Activated T-helper 17 cell treated with anti-CD3 and anti-CD28 coated beads, Interleukin-2, amount 50 U/mL, for 72 hours (primary cell): ENCODE results near the gene SMTNL1. TPM values are rescaled to one million over a fixed set of nuclear protein-coding genes. Genes with fewer than 3 reads are reported as not detected.

Experiments
- ATAC-seq: fragments of 150-1000 bp; cut with Tn5 transposase; replicated peaks from 2 replicates; pipeline ENCODE4 v1.10.0; 2021; ENCODE audit warnings: mild to moderate bottlenecking, moderate library complexity
- H3K27ac Mint-ChIP-seq: one replicate; pipeline ENCODE4 v1.8.0; 2022; ENCODE audit warnings: mixed read lengths
- H3K27me3 Mint-ChIP-seq: one replicate; pipeline ENCODE4 v1.8.0; 2022; ENCODE audit warnings: mixed read lengths
- H3K36me3 Mint-ChIP-seq: one replicate; pipeline ENCODE4 v1.8.0; 2022; ENCODE audit warnings: low read depth, mild to moderate bottlenecking, mixed read lengths
- H3K4me1 Mint-ChIP-seq: one replicate; pipeline ENCODE4 v1.8.0; 2022; ENCODE audit warnings: mixed read lengths
- H3K4me3 Mint-ChIP-seq: one replicate; pipeline ENCODE4 v1.8.0; 2022; ENCODE audit warnings: mild to moderate bottlenecking, mixed read lengths
- H3K9me3 Mint-ChIP-seq: one replicate; pipeline ENCODE4 v1.8.0; 2022; ENCODE audit warnings: mixed read lengths
- total RNA-seq, 2 donors: library from RNA; stranded (reverse); gene quantifications; one replicate each; pipeline ENCODE4 v1.2.3, GENCODE V29; 2022

SMTNL1 gene
- total RNA-seq, 2 donors from 2014 or later, result not detected

DNA sequence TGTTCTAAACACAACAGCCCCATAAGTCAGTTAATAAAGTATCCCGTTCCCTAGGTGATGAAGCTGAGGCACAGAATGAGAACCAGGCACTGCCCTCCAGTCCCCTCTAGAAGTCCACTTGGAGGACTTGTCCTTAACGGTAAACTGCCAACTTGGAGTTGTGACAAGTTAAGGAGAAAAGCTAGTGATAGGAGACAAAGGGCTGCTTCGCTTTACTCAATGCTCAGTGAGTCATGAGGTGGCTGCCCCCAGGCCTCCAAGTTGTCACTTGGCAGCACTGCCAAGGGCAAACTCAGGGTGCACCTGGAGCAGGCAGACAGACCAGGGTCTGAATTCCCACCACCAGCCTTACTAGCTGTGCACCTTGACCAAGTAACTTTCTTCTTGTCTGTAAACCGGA lies 35.4 kb upstream of the SMTNL1 start:
- Mint-ChIP-seq H3K27me3 (no peaks in the 10 kb centered on the region), H3K27ac (no peak overlapping the region), H3K4me1 (peaks cover 7% of the 10 kb centered on the region), H3K36me3 (peaks cover 16% of the 10 kb centered on the region), H3K4me3 (no peak overlapping the region), H3K9me3 (no peaks in the 10 kb centered on the region)
- ATAC-seq, result no peak

DNA sequence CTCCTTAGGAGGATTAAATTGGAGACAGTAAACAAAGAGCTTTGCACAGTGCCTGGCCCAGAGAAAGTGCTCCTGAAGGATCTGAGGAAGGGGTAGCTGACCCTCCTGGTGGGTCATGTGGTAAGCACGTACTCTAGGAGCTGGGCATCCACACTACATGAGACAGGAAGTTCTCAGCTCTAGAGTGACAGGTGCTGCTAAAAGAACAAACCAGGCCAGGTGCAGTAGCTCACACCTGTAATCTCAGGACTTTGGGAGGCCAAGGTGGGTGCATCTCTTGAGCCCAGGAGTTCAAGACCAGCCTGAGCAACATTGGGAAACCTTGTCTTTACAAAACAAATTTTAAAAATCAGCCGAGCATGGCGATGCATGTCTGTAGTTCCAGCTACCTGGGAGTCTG lies 35.0 kb upstream of the SMTNL1 start:
- H3K4me1 Mint-ChIP-seq, result peaks cover 7% of the 10 kb centered on the region
- H3K36me3 Mint-ChIP-seq, result peaks cover 12% of the 10 kb centered on the region
- H3K27ac Mint-ChIP-seq, result no peak overlapping the region
- no peaks in the 10 kb centered on the region for H3K9me3 Mint-ChIP-seq
- ATAC-seq, result no peak
- no peaks in the 10 kb centered on the region for H3K27me3 Mint-ChIP-seq
- H3K4me3 Mint-ChIP-seq, result no peak overlapping the region

GRCh38 chr11:57502870-57503269 lies 34.5 kb upstream of the SMTNL1 start:
- Mint-ChIP-seq H3K4me3 (no peak overlapping the region), H3K36me3 (peaks cover 9% of the 10 kb centered on the region), H3K4me1 (peaks cover 7% of the 10 kb centered on the region), H3K9me3 (no peaks in the 10 kb centered on the region), H3K27ac (no peak overlapping the region), H3K27me3 (no peaks in the 10 kb centered on the region)
- ATAC-seq, result no peak

- no peak overlapping the region for H3K4me3 Mint-ChIP-seq
Observed at GRCh38 chr11:57504511-57504910, 32.9 kb upstream of the SMTNL1 start.

DNA sequence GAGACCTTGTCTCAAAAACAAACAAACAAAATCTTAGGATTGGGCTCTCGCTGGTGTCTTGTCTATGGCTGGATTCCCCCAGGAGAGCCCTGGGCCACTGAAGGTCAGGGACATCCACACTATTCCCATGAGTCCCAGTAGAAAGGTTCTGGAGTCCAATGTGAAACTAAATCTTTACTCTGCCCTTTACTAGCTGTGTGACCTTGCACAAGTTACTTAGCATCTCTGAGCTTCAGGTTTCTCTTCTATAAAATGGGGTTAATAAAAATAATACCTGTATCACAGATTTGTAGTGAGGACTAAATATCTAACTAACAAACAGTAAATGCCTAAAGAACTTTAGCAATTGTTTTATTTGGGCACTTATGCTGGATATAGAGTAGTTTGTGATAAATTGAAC lies 30.9 kb upstream of the SMTNL1 start:
- H3K27ac Mint-ChIP-seq, result no peak overlapping the region
- no peaks in the 10 kb centered on the region for H3K36me3 Mint-ChIP-seq
- no peaks in the 10 kb centered on the region for H3K9me3 Mint-ChIP-seq
- no peak for ATAC-seq
- H3K4me1 Mint-ChIP-seq, result no peaks in the 10 kb centered on the region
- no peaks in the 10 kb centered on the region for H3K27me3 Mint-ChIP-seq
- no peak overlapping the region for H3K4me3 Mint-ChIP-seq

More at GRCh38 chr11:57504511-57504910, 32.9 kb upstream of the SMTNL1 start:
- H3K4me1 Mint-ChIP-seq, result peaks cover 7% of the 10 kb centered on the region
- H3K27ac Mint-ChIP-seq, result no peak overlapping the region
- H3K36me3 Mint-ChIP-seq, result peaks cover 9% of the 10 kb centered on the region
- no peaks in the 10 kb centered on the region for H3K9me3 Mint-ChIP-seq
- H3K27me3 Mint-ChIP-seq, result no peaks in the 10 kb centered on the region
- no peak for ATAC-seq

GRCh38 chr11:57508341-57509170 lies 28.8 kb upstream of the SMTNL1 start:
- Mint-ChIP-seq H3K27ac (no peak overlapping the region), H3K4me1 (no peaks in the 10 kb centered on the region), H3K27me3 (no peaks in the 10 kb centered on the region), H3K9me3 (no peaks in the 10 kb centered on the region), H3K36me3 (no peaks in the 10 kb centered on the region), H3K4me3 (no peak overlapping the region)
- no peak for ATAC-seq

GRCh38 chr11:57511741-57512430 lies 25.5 kb upstream of the SMTNL1 start:
- no peak overlapping the region for H3K4me3 Mint-ChIP-seq
- H3K36me3 Mint-ChIP-seq, result no peaks in the 10 kb centered on the region

DNA sequence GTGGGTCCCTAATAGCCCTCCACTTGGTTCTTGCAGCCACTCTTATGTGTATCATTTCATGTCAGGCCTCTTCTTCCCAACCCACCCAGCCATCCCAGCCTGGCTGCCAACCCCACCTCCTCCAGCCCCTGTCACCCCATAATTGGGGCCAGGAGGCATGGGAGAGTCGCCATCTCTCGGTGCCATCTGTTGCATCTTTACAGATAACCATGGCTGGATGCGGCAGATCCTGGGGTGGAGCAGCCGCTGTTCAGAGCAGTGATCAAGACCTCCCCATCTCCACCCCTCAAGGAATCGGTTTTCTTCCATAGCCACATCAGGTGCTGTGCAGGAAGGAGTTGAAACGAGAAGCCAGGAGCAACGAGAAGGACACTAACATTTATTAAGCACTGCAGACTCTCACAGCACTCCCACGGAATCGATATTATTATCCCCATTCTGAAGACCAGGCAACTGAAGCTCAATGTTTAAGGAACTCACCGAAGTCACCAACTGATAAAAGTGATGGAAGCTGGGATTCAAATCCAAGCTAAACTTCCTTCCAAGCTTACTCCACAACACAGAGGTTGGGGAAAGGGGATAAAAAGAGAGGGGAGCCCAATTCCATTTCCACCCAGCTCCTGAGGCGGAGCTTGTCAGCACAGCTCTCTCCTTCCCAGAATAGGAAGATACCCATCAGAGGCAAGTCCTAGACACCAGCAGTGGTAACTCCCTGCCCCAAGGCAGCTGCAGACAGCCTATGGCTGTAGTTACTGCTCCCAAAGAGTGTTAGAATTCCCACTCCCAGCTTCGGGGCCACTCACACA lies 24.5 kb upstream of the SMTNL1 start:
- no peaks in the 10 kb centered on the region for H3K9me3 Mint-ChIP-seq
- no peak for ATAC-seq

More at GRCh38 chr11:57511741-57512430, 25.5 kb upstream of the SMTNL1 start:
- Mint-ChIP-seq H3K9me3 (no peaks in the 10 kb centered on the region), H3K4me1 (no peaks in the 10 kb centered on the region), H3K27ac (peak overlapping the region; percentile 69), H3K27me3 (no peaks in the 10 kb centered on the region)
- ATAC-seq, result no peak

GRCh38 chr11:57513452-57513795 lies 24.0 kb upstream of the SMTNL1 start:
- Mint-ChIP-seq H3K4me1 (no peaks in the 10 kb centered on the region), H3K36me3 (no peaks in the 10 kb centered on the region), H3K4me3 (peak overlapping the region; percentile 96), H3K9me3 (no peaks in the 10 kb centered on the region), H3K27ac (no peak overlapping the region), H3K27me3 (no peaks in the 10 kb centered on the region)
- no peak for ATAC-seq

More for the DNA sequence above, 24.5 kb upstream of the SMTNL1 start:
- no peaks in the 10 kb centered on the region for H3K27me3 Mint-ChIP-seq
- H3K27ac Mint-ChIP-seq, result no peak overlapping the region
- H3K4me1 Mint-ChIP-seq, result no peaks in the 10 kb centered on the region
- peak overlapping the region; percentile 96 for H3K4me3 Mint-ChIP-seq
- no peaks in the 10 kb centered on the region for H3K36me3 Mint-ChIP-seq

DNA sequence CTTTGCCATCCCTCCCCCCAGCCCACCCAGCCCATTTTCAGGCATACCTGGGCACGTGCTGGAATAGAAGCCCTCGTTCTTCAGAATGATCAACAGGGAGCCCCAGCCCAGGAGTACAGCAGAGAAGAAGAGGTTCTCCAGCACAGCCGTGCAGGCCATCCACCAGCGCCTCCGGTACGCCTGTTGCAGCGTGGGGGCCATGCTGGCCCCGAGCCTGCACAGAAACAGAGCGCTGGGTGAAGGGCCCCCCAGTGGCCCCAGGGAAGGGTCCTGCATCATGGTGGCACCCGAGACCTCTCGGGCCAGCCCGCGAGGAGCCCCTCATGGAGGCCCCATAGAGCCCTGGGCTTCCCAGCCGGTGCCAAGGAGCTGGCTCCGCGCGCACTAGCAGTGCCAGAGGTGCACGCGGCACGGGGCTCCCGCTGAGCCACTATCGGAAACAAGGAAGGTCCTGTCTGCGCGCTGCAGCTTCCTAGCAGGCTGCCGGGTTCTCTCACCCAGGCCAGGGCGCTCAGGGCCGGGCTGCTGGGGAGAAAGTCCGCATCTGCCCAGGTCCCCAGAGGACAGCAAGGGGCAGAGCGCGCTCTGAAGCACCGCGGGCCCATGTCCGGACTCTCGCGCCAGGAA lies 23.4 kb upstream of the SMTNL1 start:
- ATAC-seq, result peak; percentile 42
- Mint-ChIP-seq H3K4me3 (peak overlapping the region; percentile 96), H3K27ac (no peak overlapping the region), H3K27me3 (no peaks in the 10 kb centered on the region), H3K36me3 (no peaks in the 10 kb centered on the region), H3K4me1 (no peaks in the 10 kb centered on the region), H3K9me3 (no peaks in the 10 kb centered on the region)

DNA sequence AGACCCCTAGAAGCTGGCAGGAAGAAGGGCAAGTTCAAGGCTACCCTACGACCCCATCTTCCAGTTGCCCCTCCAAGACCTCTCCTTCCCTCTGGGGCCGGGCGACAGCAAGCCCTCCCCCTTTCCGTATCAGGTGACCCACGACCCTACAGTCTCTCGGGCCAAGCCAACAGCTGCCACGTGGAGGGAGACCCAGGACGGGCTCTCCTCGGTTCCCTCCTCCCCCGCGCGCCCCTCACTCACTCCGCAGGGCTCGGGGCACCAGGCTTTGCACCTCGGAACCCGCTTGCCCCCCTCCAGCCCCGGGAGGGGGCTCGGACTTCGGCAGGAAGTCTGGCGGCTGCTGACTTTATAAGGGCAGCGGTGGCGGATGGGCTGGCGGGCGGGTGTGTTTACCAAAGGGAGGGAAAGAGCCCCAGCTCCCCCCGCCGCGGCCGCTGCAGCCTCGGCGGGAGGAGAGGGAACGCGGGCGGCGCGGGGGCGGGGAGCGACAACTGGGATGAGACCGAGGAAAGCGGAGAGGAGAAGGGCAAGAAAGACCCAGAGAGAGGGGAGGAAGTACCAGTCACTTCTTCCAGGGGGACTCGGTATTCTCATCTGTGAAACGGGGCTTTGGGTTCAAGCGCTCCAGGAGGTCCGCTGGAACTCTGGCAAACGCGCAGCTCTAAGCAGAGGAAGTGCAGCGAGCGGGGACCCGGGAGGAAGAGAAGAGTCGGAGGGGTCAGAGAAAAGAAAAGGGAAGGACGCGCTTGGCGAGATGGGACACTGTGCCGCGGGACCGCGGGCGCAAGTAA lies 22.7 kb upstream of the SMTNL1 start:
- H3K27me3 Mint-ChIP-seq, result no peaks in the 10 kb centered on the region
- peak overlapping the region; percentile 96 for H3K4me3 Mint-ChIP-seq
- no peaks in the 10 kb centered on the region for H3K4me1 Mint-ChIP-seq
- no peaks in the 10 kb centered on the region for H3K36me3 Mint-ChIP-seq
- no peaks in the 10 kb centered on the region for H3K9me3 Mint-ChIP-seq
- ATAC-seq, result peak; percentile 63
- peak overlapping the region; percentile 61 for H3K27ac Mint-ChIP-seq

GRCh38 chr11:57515332-57516060 lies 21.9 kb upstream of the SMTNL1 start, which contains the start of gene SLC43A1:
TSS of gene SLC43A1 (minus strand) at chr11:57515702. CDS start at chr11:57514111, 1,591 bp downstream.
- Mint-ChIP-seq H3K27ac (peak within 1 kb of the TSS; percentile 87), H3K4me3 (peak within 1 kb of the TSS; percentile 96), H3K27me3 (no peaks in the 10 kb centered on the region), H3K36me3 (no peaks in the 10 kb centered on the region), H3K9me3 (no peaks in the 10 kb centered on the region), H3K4me1 (no peaks in the 10 kb centered on the region)
- ATAC-seq, result peak; percentile 67

GRCh38 chr11:57516061-57516443 lies 21.3 kb upstream of the SMTNL1 start:
- Mint-ChIP-seq H3K9me3 (no peaks in the 10 kb centered on the region), H3K27me3 (no peaks in the 10 kb centered on the region), H3K27ac (peak overlapping the region; percentile 87), H3K36me3 (no peaks in the 10 kb centered on the region), H3K4me1 (no peaks in the 10 kb centered on the region), H3K4me3 (peak overlapping the region; percentile 96)
- ATAC-seq, result no peak
